ENCODE measurements around the gene CCDC187. TPM values are rescaled to one million over a fixed set of nuclear protein-coding genes. Genes with fewer than 3 reads are reported as not detected.
A peak's percentile ranks its signal among the peaks of the same experiment; 100 is the strongest.

The CCDC187 gene
- total and polyA plus RNA-seq, 12 donors: 0.02 to 0.07 (median 0.03) TPM; not detected in 8

DNA sequence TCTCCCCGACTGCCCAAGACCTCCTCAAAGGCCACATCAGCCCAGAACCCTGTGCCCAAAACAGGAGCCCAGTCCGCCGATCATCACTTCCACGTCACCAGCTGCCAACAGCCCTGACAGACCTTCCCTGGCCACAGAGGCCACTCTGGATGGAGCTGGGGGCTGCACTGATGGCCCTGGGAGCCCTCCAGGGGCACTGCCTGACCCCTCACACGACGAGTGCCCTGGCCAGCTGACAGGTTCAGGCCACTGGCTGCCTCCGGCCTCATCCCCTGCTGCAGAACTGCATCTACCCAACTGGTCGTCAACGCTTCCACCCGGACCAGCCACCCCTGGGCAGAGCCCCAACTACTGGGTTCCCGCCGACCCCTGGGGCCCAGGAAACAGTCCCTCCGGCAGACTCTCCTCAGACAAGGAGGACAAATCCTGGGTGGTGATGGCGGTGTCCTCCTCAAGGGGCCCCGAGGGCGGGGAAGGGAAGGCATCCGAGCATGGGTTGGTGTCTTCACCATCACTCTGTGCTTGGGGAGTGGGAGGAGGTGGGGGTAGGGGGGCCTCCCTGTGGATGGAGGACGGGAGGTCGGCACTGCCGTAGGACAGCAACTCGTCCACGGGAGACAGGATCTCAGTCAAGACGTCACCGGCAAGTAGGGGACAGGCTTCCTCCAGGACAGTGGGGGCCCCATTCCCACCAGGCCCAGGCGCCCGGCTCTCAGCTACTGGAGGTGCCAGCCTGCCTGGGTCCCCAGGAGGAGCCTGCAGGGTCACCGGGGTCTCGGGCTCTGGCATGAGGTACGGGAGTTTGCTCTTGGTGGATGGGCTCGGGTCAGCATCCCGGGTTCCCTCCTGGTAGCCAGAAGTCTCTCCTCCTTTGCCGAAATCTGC, 50.4 kb downstream of the CCDC187 start:
- Histone ChIP-seq H3K4me1 (peaks cover 0 to 11% (median 4%) of the 10 kb centered on the region in 9 donors), H3K4me3 (no peak overlapping the region), H3K9me3 (no peaks in the 10 kb centered on the region), H3K36me3 (no peaks in the 10 kb centered on the region), H3K27ac (no peak overlapping the region), H3K27me3 (peaks cover 0 to 29% (median 0%) of the 10 kb centered on the region in 7 donors)
- intact Hi-C loops (cut with DNase I): no loop called here
- TF ChIP-seq, protein P1, sequence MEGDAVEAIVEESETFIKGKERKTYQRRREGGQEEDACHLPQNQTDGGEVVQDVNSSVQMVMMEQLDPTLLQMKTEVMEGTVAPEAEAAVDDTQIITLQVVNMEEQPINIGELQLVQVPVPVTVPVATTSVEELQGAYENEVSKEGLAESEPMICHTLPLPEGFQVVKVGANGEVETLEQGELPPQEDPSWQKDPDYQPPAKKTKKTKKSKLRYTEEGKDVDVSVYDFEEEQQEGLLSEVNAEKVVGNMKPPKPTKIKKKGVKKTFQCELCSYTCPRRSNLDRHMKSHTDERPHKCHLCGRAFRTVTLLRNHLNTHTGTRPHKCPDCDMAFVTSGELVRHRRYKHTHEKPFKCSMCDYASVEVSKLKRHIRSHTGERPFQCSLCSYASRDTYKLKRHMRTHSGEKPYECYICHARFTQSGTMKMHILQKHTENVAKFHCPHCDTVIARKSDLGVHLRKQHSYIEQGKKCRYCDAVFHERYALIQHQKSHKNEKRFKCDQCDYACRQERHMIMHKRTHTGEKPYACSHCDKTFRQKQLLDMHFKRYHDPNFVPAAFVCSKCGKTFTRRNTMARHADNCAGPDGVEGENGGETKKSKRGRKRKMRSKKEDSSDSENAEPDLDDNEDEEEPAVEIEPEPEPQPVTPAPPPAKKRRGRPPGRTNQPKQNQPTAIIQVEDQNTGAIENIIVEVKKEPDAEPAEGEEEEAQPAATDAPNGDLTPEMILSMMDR (IDR thresholded peaks at IDR 0.05): no peak
- WGBS, 2 donors: 79 to 82% methylated on average over 32 of the region's 32 CpGs
- ATAC-seq (no peak), DNase-seq (no peak)

DNA sequence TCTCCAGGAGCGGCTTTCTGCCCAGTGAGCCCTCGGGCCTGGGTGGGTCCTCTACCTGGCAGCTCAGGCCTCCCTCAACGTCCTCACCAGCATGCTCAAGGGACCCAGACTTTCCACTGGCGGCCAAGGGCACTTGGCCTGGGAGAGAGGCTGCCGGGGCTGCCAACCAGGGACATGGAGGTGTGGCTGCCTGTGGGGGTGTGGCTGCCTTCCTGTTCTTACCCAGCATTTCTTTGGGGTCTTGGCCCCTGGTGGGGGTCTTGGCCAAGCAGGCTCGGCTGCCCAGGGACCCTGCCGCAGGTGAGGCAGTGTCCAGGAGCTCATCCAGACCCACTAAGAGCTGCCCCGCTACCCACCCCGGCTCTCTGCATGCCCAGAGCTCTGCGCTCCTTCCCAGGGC, 51.0 kb downstream of the CCDC187 start:
- Histone ChIP-seq H3K4me1 (peaks cover 0 to 11% (median 4%) of the 10 kb centered on the region in 9 donors), H3K9me3 (no peaks in the 10 kb centered on the region), H3K27ac (no peak overlapping the region), H3K27me3 (peaks cover 0 to 25% (median 0%) of the 10 kb centered on the region in 7 donors), H3K4me3 (no peak overlapping the region), H3K36me3 (no peaks in the 10 kb centered on the region)
- peak in 1 of 2 donors; percentile 8 for DNase-seq
- intact Hi-C loops (cut with DNase I): no loop called here
- ATAC-seq: no peak
- TF ChIP-seq, protein P1 (IDR thresholded peaks at IDR 0.05): no peak
- WGBS, 2 donors: 87 to 93% methylated on average over 10 of the region's 10 CpGs

DNA sequence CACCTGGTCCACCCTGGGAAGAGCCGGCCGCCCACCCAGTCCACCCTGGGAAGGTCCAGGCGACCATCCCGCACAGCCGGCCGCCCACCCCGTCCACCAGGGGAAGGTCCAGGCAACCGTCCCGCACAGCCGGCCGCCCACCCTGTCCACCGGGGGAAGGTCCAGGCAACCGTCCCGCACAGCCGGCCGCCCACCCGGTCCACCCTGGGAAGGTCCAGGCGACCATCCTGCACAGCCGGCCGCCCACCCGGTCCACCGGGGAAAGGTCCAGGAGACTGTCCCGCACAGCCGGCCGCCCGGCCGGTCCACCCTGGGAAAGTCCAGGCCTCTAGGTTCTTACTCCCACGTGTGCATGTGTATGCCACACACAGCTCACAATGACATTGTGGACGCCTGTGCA, 51.6 kb downstream of the CCDC187 start:
- no peak overlapping the region for H3K27ac ChIP-seq
- no peaks in the 10 kb centered on the region for H3K36me3 ChIP-seq
- H3K4me1 ChIP-seq: peaks cover 0 to 11% (median 4%) of the 10 kb centered on the region in 9 donors
- H3K4me3 ChIP-seq: no peak overlapping the region
- DNase-seq (peak in 1 of 2 donors; percentile 9), ATAC-seq (no peak)
- peaks cover 0 to 23% (median 0%) of the 10 kb centered on the region in 7 donors for H3K27me3 ChIP-seq
- H3K9me3 ChIP-seq: no peaks in the 10 kb centered on the region
- TF ChIP-seq, protein P1 (IDR thresholded peaks at IDR 0.05): no peak
- WGBS, 2 donors: 92 to 93% methylated on average over 22 to 29 of the region's 29 CpGs
- intact Hi-C loops (cut with DNase I): no loop called here

DNA sequence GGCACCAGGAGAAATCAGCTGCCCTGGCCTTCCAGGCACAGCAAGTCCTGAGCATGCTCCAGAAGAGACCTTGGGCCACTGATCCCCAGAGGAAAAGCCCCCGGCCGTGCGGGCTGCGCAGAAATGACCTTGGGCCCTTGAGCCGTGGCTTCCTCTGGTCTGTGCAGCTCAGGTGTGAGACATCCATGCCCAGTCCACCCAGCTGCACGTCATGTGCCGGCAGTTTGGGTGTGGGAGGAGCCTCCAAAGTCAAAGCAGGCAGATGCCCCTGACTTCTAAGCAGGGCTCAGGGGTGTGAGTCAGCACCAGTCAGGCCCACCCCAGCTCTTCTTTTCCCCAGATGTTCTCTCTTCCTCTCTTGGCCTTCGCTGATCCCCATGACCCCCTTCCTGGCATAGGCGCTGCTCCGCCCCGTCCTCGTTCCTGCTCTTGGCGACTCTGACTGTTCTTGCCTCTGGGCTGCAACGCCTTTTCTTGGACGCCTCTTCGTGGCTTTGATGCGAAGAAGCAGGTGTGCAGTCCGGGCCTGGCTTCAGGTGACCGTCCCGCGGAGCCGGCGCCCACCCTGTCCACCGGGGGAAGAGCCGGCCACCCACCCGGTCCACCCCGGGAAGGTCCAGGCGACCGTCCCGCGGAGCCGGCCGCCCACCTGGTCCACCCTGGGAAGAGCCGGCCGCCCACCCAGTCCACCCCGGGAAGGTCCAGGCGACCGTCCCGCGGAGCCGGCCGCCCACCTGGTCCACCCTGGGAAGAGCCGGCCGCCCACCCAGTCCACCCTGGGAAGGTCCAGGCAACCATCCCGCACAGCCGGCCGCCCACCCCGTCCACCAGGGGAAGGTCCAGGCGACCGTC, 52.4 kb downstream of the CCDC187 start:
- WGBS, 2 donors: 89 to 90% methylated on average over 37 to 50 of the region's 50 CpGs
- Histone ChIP-seq H3K4me1 (peaks cover 0 to 11% (median 4%) of the 10 kb centered on the region in 9 donors), H3K27me3 (peaks cover 0 to 20% (median 0%) of the 10 kb centered on the region in 7 donors), H3K9me3 (no peaks in the 10 kb centered on the region), H3K27ac (no peak overlapping the region), H3K36me3 (no peaks in the 10 kb centered on the region), H3K4me3 (no peak overlapping the region)
- TF ChIP-seq, protein P1 (IDR thresholded peaks at IDR 0.05): no peak
- intact Hi-C loops (cut with DNase I): no loop called here
- ATAC-seq (no peak), DNase-seq (no peak)

Data from heart right ventricle (tissue), 16 donors.